ENCODE data around the gene CMC2.

Gene CMC2

GRCh38 chr16:81006813-81007695 lies at the start of gene CMC2, which contains the start of gene CENPN:
Gene CMC2 (minus strand): TSS chr16:81006885. CDS start chr16:80997394, 9,491 bp downstream.
Gene CENPN (plus strand): TSS chr16:81007214. CDS start chr16:81011940, 4,726 bp downstream.
- DNase-seq (ENCODE audit: low read depth) = peak; percentile 95

DNA sequence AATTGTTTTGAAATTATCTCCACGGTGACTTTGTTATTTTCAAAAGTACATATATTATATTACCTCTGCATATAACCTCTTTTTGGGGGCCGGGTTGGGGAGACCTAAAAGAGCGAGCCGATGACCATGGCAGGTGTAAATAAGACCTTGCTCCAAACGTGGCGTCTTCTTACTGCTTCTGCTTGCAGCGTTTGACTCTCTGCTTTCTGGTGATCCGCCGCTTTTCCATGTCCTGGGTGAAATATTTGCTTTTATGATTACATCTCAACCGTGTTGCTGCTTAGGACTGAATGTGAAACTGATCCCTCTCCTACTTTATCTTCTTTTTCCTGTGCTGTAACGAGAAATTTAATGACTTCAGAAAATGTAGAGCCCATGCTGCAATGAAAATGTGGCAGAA lies 47.1 kb upstream of the CMC2 start:
- DNase-seq (ENCODE audit: low read depth) = no peak

- no peak for DNase-seq (ENCODE audit: low read depth)
These were observed 36.1 kb upstream of the CMC2 start for GRCh38 chr16:81042821-81043220.

GRCh38 chr16:81041696-81042095 lies 35.0 kb upstream of the CMC2 start:
- DNase-seq (ENCODE audit: low read depth) = no peak

GRCh38 chr16:81040842-81041241 lies 34.2 kb upstream of the CMC2 start:
- no peak for DNase-seq (ENCODE audit: low read depth)

GRCh38 chr16:81040131-81040530 lies 33.4 kb upstream of the CMC2 start:
- DNase-seq (ENCODE audit: low read depth) = no peak

- DNase-seq (ENCODE audit: low read depth) = no peak
These were observed 30.2 kb upstream of the CMC2 start for GRCh38 chr16:81036751-81037350.

- DNase-seq (ENCODE audit: low read depth) = peak; percentile 13
These were observed 29.5 kb upstream of the CMC2 start for GRCh38 chr16:81035975-81036750.

- peak; percentile 86 for DNase-seq (ENCODE audit: low read depth)
These were observed 28.8 kb upstream of the CMC2 start, which contains the start of gene ATMIN for GRCh38 chr16:81035398-81035974. Gene ATMIN (plus strand): TSS chr16:81035842. CDS start chr16:81035871, 29 bp downstream.

GRCh38 chr16:81029930-81030604 lies 23.4 kb upstream of the CMC2 start:
- DNase-seq (ENCODE audit: low read depth) = no peak

- no peak for DNase-seq (ENCODE audit: low read depth)
These were observed 19.7 kb upstream of the CMC2 start for GRCh38 chr16:81026429-81026828.

DNA sequence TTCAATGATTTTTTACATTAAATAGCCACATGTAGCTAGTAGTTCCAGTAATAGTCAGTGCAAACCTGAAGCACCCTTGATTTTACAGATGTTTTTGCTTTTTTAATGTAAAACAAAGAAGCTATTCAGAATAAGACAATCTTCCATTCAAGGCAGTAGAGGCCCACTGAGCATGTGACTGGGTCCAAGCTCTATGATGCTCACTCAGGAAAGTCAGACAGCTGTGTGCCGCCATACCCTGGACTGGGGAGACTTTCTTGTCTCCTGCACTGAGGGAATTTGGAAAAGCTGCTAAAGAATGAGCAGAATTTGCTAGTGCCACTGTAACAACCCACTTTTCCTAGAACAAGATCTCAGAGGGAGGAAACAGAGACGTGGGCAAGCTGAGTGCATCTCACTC lies 11.8 kb upstream of the CMC2 start:
- DNase-seq (ENCODE audit: low read depth) = no peak

DNA sequence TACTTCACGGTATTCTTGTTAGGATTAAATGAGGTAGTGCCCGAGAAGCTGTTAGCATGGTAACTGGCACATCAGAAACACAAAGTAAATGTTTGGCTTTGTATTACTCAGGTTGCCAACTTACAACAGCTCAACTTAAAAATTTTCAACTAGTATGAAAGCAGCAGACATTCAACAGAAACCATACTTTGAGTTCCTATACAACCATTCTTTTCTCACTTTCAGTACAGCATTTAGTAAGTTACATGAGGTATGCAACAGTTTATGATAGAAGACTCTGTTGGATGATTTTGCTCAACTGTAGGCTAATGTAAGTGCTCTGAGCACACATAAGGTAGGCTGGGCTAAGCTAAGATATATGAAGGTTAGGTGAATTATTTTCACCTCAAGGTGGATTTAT lies 8.0 kb upstream of the CMC2 start:
- DNase-seq (ENCODE audit: low read depth) = no peak

DNA sequence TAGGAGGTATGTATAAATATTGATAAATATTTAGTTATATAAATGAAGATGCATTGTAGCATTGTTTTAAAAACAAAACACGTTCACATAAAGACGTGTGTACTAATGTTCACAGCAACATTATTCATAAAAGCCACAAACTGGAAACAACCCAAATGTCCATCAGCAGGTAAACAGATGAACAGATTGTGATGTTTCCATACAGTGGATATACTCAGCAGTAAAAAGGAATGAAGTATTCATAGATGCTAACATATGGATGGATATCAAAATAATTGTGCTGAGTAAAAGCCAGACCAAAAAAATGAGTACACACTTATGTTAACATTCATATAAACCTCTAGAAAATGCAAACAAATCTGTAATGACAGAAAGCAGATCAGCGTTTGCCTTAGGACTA lies 6.3 kb upstream of the CMC2 start:
- DNase-seq (ENCODE audit: low read depth) = no peak

GRCh38 chr16:81008505-81008789 lies 1.8 kb upstream of the CMC2 start:
- no peak for DNase-seq (ENCODE audit: low read depth)

DNA sequence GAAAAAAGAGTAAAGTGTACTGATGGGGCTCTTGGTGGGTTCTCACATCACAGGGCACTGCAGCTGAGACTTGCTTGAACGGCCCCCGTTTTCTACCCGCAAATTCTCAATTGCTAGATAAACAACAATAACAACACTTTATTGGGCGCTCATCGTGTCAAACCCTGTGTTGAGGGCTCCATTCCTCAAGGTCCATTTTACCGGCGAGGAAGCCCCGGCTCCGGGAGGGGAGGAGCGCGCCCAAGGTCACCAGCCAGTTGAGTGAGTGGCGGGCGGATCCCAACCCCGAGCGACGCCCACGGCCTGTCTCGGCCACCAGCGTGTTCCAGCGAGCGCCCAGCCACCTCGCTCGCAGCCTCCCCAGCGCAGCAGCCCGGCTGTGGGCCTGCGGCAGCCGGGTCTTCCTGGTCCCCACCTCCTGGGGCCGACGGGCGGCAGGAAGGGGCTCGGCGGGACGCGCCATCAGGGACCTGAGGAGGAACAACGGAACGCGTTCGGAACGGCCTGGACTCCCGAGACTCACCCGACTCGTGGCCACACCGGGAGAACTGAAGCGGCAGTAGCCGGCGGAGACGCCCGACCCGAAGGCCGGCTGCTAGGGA lies 373 bp downstream of the CMC2 start:
- peak; percentile 67 for DNase-seq (ENCODE audit: low read depth)

- DNase-seq (ENCODE audit: low read depth) = no peak
These were observed 999 bp downstream of the CMC2 start for GRCh38 chr16:81005610-81006161.

DNA sequence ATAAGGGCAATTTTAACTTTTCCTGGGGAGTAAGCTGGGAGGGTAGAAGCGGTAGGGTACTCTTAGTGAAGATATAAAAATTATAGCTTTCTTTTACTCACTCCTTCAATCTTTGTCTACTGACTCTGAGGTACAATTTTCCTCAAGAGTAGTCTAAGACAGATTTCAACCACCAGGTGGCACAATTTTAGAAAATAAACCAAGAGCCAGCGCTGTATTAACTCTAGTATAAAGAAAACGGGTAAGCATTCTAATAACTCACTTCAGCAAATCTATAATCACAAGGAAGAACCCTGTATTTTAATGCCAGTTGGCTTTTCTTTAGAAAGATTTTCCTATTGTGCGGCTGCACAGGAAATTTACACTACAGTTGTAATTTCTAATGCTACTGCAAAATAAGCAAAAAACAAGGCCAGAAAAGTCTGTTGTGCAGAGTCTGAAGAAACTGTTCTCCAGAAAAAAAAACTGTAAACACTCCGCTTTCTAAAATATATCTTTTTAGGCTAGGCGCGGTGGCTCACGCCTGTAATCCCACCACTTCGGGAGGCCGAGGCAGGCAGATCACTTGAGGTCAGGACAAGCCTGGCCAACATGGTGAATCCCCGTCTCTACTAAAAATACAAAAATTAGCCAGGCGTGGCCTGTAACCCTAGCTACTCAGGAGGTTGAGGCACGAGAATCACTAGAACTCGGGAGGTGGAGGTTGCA lies 1.9 kb downstream of the CMC2 start:
- no peak for DNase-seq (ENCODE audit: low read depth)

DNA sequence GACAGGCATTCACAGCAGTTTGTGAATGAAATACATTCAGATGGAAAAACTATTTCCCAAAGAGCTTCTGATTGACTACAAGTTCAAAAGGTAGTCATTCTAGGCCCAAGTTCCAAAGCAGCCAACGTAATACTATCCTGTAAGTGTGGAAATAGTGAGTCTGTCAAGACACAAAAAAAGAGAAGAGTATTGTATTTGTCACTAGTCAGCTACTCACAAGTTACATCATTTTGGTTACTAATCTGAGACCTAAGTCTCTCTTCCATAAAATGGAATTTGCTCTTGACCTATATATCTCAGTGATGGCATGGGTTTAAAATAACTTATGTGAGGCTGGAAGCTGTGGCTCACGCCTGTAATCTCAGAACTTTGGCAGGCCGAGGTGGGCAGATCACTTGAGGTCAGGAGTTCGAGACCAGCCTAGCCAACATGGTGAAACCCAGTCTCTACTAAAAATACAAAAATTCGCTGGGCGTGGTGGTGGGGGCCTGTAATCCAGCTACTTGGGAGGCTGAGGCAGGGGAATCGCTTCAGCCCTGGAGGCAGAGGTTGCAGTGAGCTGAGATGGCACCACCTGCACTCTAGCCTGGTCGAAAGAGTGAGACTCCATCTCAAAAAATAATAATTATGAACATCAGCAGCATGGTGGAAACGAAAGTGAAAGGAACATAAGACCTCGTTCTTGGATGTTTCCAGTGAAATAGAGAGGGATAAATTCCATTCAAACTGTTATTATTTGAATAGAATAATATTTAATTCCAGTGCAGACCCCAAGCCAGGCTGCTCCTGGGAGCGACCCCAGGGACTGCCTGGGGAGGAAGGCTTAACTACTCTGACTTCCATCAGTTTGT lies 2.9 kb downstream of the CMC2 start:
- DNase-seq (ENCODE audit: low read depth) = no peak

All from activated T-helper 9 cell treated with anti-CD3 and anti-CD28 coated beads, Interleukin-2, amount 50 U/mL, for 16 hours (primary cell).